T-helper 9 cell (primary cell): Measurements from ENCODE around the gene TJAP1.
"Not testable (repeated sequence)": the region's sequence is repeated elsewhere in the genome, so short reads cannot be mapped to it uniquely, and the experiment has no call there.

Experiments
- DNase-seq: peaks from one replicate; pipeline ENCODE4 v3.0.0-alpha.2; 2020

Gene TJAP1

GRCh38 chr6:43453831-43454230, 23.5 kb upstream of the TJAP1 start:
- DNase-seq, result no peak

- DNase-seq, result peak; percentile 64
Measured at GRCh38 chr6:43454290-43454695, 23.1 kb upstream of the TJAP1 start.

GRCh38 chr6:43454696-43455530, 22.5 kb upstream of the TJAP1 start:
- DNase-seq, result peak; percentile 39

- DNase-seq, result peak; percentile 28
Measured at GRCh38 chr6:43455531-43456428, 21.6 kb upstream of the TJAP1 start, which contains the start of gene DLK2. Gene DLK2 (minus strand): TSS chr6:43455548. CDS start chr6:43454825, 723 bp downstream.

GRCh38 chr6:43457643-43458042, 19.7 kb upstream of the TJAP1 start:
- DNase-seq, result no peak

GRCh38 chr6:43458154-43458553, 19.2 kb upstream of the TJAP1 start:
- DNase-seq, result not testable (repeated sequence)

GRCh38 chr6:43459535-43459934, 17.8 kb upstream of the TJAP1 start:
- no peak for DNase-seq

GRCh38 chr6:43460032-43460431, 17.3 kb upstream of the TJAP1 start:
- no peak for DNase-seq

- DNase-seq, result no peak
Measured at GRCh38 chr6:43461936-43462335, 15.4 kb upstream of the TJAP1 start.

- DNase-seq, result no peak
Measured at GRCh38 chr6:43464337-43464736, 13.0 kb upstream of the TJAP1 start.

GRCh38 chr6:43465948-43466347, 11.4 kb upstream of the TJAP1 start:
- no peak for DNase-seq

- DNase-seq, result not testable (repeated sequence)
Measured at GRCh38 chr6:43467265-43467664, 10.1 kb upstream of the TJAP1 start.

GRCh38 chr6:43467752-43468151, 9.6 kb upstream of the TJAP1 start:
- no peak for DNase-seq

GRCh38 chr6:43468240-43468639, 9.1 kb upstream of the TJAP1 start:
- DNase-seq, result no peak

GRCh38 chr6:43468748-43469681, 8.4 kb upstream of the TJAP1 start:
- no peak for DNase-seq

GRCh38 chr6:43469947-43470346, 7.4 kb upstream of the TJAP1 start:
- DNase-seq, result no peak

- DNase-seq, result no peak
Measured at GRCh38 chr6:43471399-43471798, 6.0 kb upstream of the TJAP1 start.

- no peak for DNase-seq
Measured at GRCh38 chr6:43472515-43472914, 4.9 kb upstream of the TJAP1 start.

- no peak for DNase-seq
Measured at GRCh38 chr6:43475516-43475915, 1.9 kb upstream of the TJAP1 start.

- no peak for DNase-seq
Measured at GRCh38 chr6:43476746-43477145, 624 bp upstream of the TJAP1 start.

- no peak for DNase-seq
Measured at GRCh38 chr6:43478008-43478372, 620 bp downstream of the TJAP1 start.

GRCh38 chr6:43481075-43481474, 3.7 kb downstream of the TJAP1 start:
- DNase-seq, result no peak
